Testis (tissue), 3 donors: ENCODE measurements around the gene MST1R. TPM values are rescaled to one million over a fixed set of nuclear protein-coding genes. Genes with fewer than 3 reads are reported as not detected.

Experiments
- DNase-seq: peaks from one replicate; pipeline ENCODE4 v3.0.0-alpha.2; 2019
- H3K27ac ChIP-seq, 2 donors: fragments of 200-600 bp; sonication (generic); one replicate each; pipeline ENCODE4 v1.5.1; 2019
- H3K27me3 ChIP-seq: fragments of 200-600 bp; sonication (generic); one replicate; pipeline ENCODE4 v1.5.1; 2019
- H3K36me3 ChIP-seq: fragments of 200-600 bp; sonication (generic); one replicate; pipeline ENCODE4 v1.5.1; 2017; ENCODE audit warnings: low read depth; ENCODE audit errors: missing control alignments
- H3K4me1 ChIP-seq: fragments of 200-600 bp; sonication (generic); one replicate; pipeline ENCODE4 v1.5.1; 2019
- H3K4me3 ChIP-seq, 2 donors: fragments of 200-600 bp; sonication (generic); one replicate each; pipeline ENCODE4 v1.5.1; 2017 to 2019
- H3K9me3 ChIP-seq: fragments of 200-600 bp; sonication (generic); one replicate; pipeline ENCODE4 v1.5.1; 2017
- CTCF ChIP-seq, 3 experiments: fragments of 450-650 bp in 2 of 3; fragments of 200-600 bp in 1 of 3; sonication (generic) in 1 of 3; IDR thresholded peaks; one replicate each; pipeline ENCODE4 v1.5.1; 2016 to 2019; ENCODE audit warnings: antibody characterized with exemption in 3 of 3, mild to moderate bottlenecking in 2 of 3, moderate library complexity in 1 of 3
- POLR2A ChIP-seq: fragments of 450-650 bp; IDR thresholded peaks from one replicate; pipeline ENCODE4 v1.6.1; 2017; ENCODE audit warnings: antibody characterized with exemption, mild to moderate bottlenecking, moderate library complexity
- WGBS, 2 donors: methylation state at CpG; one replicate each; pipeline ENCODE4 v1.1.5; 2018; 5-methylcytosine and 5-hydroxymethylcytosine counted together
- intact Hi-C: fragments of 100-400 bp; cut with DNase I; formaldehyde crosslinking; loops from one replicate; pipeline ENCODE4 v1.15.1; 2023; ENCODE audit warnings: low total_unique reads
- polyA plus RNA-seq: library from polyadenylated mRNA; stranded (reverse); fragments of 350-450 nt; fragmentation: Illumina TruSeq; extraction: RNeasy Lipid Tissue Mini Kit (QIAGEN cat#74804); gene quantifications from one replicate; pipeline ENCODE4 v1.2.3, GENCODE V29; 2014; ENCODE audit warnings: low read depth, low replicate concordance; ENCODE audit not compliant: insufficient read depth
- total RNA-seq, 2 donors: library from RNA; depleted of rRNA; stranded (reverse); fragments of >200 nt; gene quantifications; one replicate each; pipeline ENCODE4 v1.2.3, GENCODE V29; 2016

MST1R gene
- total and polyA plus RNA-seq, 3 donors from 2014 or later: 7.6 to 15.9 (median 11.2) TPM

- no peaks in the 10 kb centered on the region for H3K36me3 ChIP-seq
- WGBS, 2 donors: 91 to 96% methylated on average over 4 of the region's 4 CpGs
- intact Hi-C loops: no loop called here
Observed at GRCh38 chr3:49912881-49913281, 9.2 kb upstream of the MST1R start.

GRCh38 chr3:49911611-49912010 lies 7.9 kb upstream of the MST1R start:
- no peaks in the 10 kb centered on the region for H3K9me3 ChIP-seq
- 80 to 95% methylated on average over 1 to 15 of the region's 15 CpGs for WGBS, 2 donors
- no peaks in the 10 kb centered on the region for H3K36me3 ChIP-seq
- H3K4me3 ChIP-seq: no peak overlapping the region
- H3K4me1 ChIP-seq: no peaks in the 10 kb centered on the region
- no peaks in the 10 kb centered on the region for H3K27me3 ChIP-seq
- DNase-seq: no peak
- H3K27ac ChIP-seq: no peak overlapping the region
- intact Hi-C loops: no loop called here
- TF ChIP-seq CTCF (IDR thresholded peaks at IDR 0.05): no peak
- TF ChIP-seq POLR2A: no peak

More at GRCh38 chr3:49912881-49913281, 9.2 kb upstream of the MST1R start:
- no peak overlapping the region for H3K4me3 ChIP-seq
- H3K27ac ChIP-seq: no peak overlapping the region
- no peaks in the 10 kb centered on the region for H3K4me1 ChIP-seq
- DNase-seq: no peak
- no peak for TF ChIP-seq CTCF (IDR thresholded peaks at IDR 0.05)
- TF ChIP-seq POLR2A: no peak
- H3K27me3 ChIP-seq: no peaks in the 10 kb centered on the region
- H3K9me3 ChIP-seq: no peaks in the 10 kb centered on the region

DNA sequence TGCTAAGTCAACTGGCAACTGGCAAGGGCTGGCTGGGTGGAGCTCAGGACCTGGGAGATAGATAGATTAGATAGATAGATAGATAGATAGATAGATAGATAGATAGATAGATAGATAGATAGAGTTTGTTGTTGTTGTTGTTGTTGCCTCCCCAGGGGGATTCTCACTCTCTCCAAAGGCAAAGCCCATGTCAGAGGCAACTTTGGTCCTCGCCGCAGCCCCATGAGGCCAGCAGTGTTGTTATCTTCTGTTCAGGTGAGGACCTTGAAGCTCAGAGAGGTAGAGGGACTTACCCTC lies 7.4 kb upstream of the MST1R start:
- Histone ChIP-seq H3K36me3 (no peaks in the 10 kb centered on the region), H3K4me3 (no peak overlapping the region), H3K27ac (no peak overlapping the region), H3K9me3 (no peaks in the 10 kb centered on the region), H3K27me3 (no peaks in the 10 kb centered on the region), H3K4me1 (peaks cover under 1% of the 10 kb centered on the region)
- intact Hi-C loops: no loop called here
- DNase-seq: no peak
- WGBS, 2 donors: 89 to 98% methylated on average over 2 of the region's 2 CpGs
- no peak for TF ChIP-seq POLR2A
- TF ChIP-seq CTCF (IDR thresholded peaks at IDR 0.05): no peak

DNA sequence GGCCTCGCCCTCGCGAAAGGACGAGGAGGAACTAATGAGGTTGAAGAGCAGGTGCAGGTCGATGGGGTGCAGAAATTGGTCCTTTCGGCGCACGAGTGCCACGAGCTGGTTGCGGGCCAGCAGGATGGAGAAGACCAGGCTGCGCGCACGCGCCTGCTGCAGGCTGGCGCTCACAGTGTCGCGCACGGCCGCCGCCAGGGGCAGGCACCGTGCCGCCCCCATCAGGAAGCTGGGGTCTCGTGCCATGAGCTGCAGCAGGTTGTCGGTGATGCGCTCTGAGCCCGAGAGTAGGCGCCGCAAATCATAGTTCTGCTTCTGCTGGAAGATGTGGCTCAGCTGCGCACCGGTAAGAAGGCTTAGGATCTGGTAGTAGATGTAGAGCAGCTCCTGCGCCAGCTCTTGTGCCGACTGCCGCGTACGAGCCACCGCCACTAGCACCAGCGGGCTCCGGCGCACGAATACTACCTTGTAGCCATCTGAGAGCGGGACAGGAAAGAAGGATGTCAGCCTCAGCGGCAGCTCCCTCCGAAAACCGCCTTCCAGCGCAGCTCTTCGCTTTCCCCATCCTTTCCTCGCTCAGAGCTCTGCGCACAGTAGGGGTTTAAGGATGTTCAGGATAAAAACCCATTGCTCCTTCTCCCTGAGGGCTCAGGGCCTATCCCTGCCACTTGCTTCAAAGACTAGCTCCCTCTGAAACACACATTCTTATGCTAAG lies 6.9 kb upstream of the MST1R start:
- Histone ChIP-seq H3K36me3 (no peaks in the 10 kb centered on the region), H3K4me3 (no peak overlapping the region), H3K27me3 (no peaks in the 10 kb centered on the region), H3K27ac (no peak overlapping the region), H3K4me1 (peaks cover 5% of the 10 kb centered on the region), H3K9me3 (no peaks in the 10 kb centered on the region)
- intact Hi-C loops: no loop called here
- WGBS, 2 donors: 63 to 68% methylated on average over 17 to 44 of the region's 48 CpGs
- no peak for DNase-seq
- TF ChIP-seq CTCF (IDR thresholded peaks at IDR 0.05) (no peak), POLR2A (no peak)
